ENCODE measurements around the gene ADAMTS3. TPM values are rescaled to one million over a fixed set of nuclear protein-coding genes. Genes with fewer than 3 reads are reported as not detected.

The ADAMTS3 gene
- total and polyA plus RNA-seq, 8 donors = 3.0 to 8.9 (median 7.4) TPM

GRCh38 chr4:72522440-72522839, 46.6 kb downstream of the ADAMTS3 start:
- H3K27ac ChIP-seq = no peak overlapping the region
- DNase-seq (no peak), ATAC-seq (no peak)
- intact Hi-C loops (cut with DNase I) = no loop called here
- no peaks in the 10 kb centered on the region for H3K4me1 ChIP-seq
- TF ChIP-seq, protein P1, sequence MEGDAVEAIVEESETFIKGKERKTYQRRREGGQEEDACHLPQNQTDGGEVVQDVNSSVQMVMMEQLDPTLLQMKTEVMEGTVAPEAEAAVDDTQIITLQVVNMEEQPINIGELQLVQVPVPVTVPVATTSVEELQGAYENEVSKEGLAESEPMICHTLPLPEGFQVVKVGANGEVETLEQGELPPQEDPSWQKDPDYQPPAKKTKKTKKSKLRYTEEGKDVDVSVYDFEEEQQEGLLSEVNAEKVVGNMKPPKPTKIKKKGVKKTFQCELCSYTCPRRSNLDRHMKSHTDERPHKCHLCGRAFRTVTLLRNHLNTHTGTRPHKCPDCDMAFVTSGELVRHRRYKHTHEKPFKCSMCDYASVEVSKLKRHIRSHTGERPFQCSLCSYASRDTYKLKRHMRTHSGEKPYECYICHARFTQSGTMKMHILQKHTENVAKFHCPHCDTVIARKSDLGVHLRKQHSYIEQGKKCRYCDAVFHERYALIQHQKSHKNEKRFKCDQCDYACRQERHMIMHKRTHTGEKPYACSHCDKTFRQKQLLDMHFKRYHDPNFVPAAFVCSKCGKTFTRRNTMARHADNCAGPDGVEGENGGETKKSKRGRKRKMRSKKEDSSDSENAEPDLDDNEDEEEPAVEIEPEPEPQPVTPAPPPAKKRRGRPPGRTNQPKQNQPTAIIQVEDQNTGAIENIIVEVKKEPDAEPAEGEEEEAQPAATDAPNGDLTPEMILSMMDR (IDR thresholded peaks at IDR 0.05) = no peak
- H3K4me3 ChIP-seq = no peak overlapping the region
- H3K36me3 ChIP-seq = no peaks in the 10 kb centered on the region
- no peaks in the 10 kb centered on the region for H3K27me3 ChIP-seq
- peaks cover 0 to 2% of the 10 kb centered on the region in 2 donors for H3K9me3 ChIP-seq

DNA sequence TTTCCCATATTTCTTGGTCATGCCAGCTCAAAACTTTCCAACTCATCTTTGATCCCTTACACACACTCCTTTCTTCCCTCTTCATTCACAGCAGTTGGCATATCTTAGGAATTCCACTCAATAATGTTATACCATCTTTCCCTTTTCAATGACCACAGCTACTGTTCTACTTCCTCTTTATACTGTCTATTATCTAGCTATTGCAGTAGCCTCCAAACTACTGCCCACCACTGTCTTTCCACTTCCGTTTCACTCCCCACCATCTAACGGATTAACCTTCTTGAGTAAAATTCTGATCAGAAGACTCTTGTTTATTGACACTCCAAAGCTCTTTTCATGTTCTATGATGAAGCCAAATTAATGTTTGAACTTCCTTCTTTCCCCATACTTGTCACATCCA, 55.8 kb downstream of the ADAMTS3 start:
- no peak for DNase-seq
- no peak for ATAC-seq
- intact Hi-C loops (cut with DNase I) = no loop called here
- H3K4me3 ChIP-seq = no peak overlapping the region
- H3K36me3 ChIP-seq = no peaks in the 10 kb centered on the region
- H3K9me3 ChIP-seq = no peaks in the 10 kb centered on the region
- no peaks in the 10 kb centered on the region for H3K4me1 ChIP-seq
- no peak overlapping the region for H3K27ac ChIP-seq
- TF ChIP-seq, protein P1 (IDR thresholded peaks at IDR 0.05) = no peak
- H3K27me3 ChIP-seq = no peaks in the 10 kb centered on the region

DNA sequence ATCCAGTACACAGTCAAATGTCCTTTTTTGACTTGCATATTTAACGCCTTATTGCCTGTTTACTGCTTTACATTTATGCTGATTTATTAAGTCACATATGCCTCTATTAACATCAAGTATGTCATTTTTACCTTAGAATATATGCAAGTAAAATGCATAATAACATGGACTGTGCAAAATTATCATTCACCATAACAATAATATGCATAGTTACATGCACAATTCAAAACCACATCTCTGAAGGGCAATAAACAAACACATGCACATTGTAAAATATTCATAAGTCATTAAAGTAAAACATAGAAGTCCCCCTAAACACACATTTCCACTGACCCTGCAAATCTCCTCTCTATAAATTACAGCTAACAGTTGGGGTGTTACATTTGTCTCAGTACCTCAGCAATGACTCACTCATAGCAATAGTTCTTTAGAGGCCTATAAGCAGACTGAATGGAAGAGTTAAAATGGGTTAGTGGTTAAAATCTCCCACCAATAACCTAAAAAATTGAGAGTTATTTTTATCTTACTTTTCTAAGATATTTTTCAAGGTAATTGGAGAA, 61.1 kb downstream of the ADAMTS3 start:
- Histone ChIP-seq H3K4me1 (no peaks in the 10 kb centered on the region), H3K27ac (no peak overlapping the region), H3K36me3 (no peaks in the 10 kb centered on the region), H3K9me3 (no peaks in the 10 kb centered on the region), H3K27me3 (no peaks in the 10 kb centered on the region), H3K4me3 (no peak overlapping the region)
- intact Hi-C loops (cut with DNase I) = loop anchor here in 1 of 2 donors (10.0 kb wide), 1 partner anchor 507 kb away; no protein-coding TSS in a partner anchor
- TF ChIP-seq, protein P1 (IDR thresholded peaks at IDR 0.05) = no peak
- no peak for DNase-seq
- no peak for ATAC-seq

- Histone ChIP-seq H3K36me3 (no peaks in the 10 kb centered on the region), H3K9me3 (no peaks in the 10 kb centered on the region), H3K27me3 (no peaks in the 10 kb centered on the region), H3K4me1 (no peaks in the 10 kb centered on the region), H3K27ac (no peak overlapping the region), H3K4me3 (no peak overlapping the region)
- DNase-seq (no peak), ATAC-seq (no peak)
- TF ChIP-seq, protein P1 (IDR thresholded peaks at IDR 0.05) = no peak
- intact Hi-C loops (cut with DNase I) = loop anchor here in 1 of 2 donors (10.0 kb wide), 1 partner anchor 508 kb away; no protein-coding TSS in a partner anchor
These were observed 61.9 kb downstream of the ADAMTS3 start for GRCh38 chr4:72507167-72507566.

GRCh38 chr4:72505314-72505744, 63.7 kb downstream of the ADAMTS3 start:
- peak in 2 of 4 donors; percentile 34 to 51 for DNase-seq
- ATAC-seq = peak; percentile 98
- TF ChIP-seq, protein P1 (IDR thresholded peaks at IDR 0.05) = peak; percentile 42 to 72
- H3K27me3 ChIP-seq = no peaks in the 10 kb centered on the region
- H3K9me3 ChIP-seq = no peaks in the 10 kb centered on the region
- no peak overlapping the region for H3K4me3 ChIP-seq
- no peak overlapping the region for H3K27ac ChIP-seq
- intact Hi-C loops (cut with DNase I) = loop anchor here in 1 of 2 donors (10.0 kb wide), 1 partner anchor 509 kb away; no protein-coding TSS in a partner anchor
- H3K36me3 ChIP-seq = no peaks in the 10 kb centered on the region
- no peaks in the 10 kb centered on the region for H3K4me1 ChIP-seq
